ENCODE results near the gene CLDN9.

The CLDN9 gene

DNA sequence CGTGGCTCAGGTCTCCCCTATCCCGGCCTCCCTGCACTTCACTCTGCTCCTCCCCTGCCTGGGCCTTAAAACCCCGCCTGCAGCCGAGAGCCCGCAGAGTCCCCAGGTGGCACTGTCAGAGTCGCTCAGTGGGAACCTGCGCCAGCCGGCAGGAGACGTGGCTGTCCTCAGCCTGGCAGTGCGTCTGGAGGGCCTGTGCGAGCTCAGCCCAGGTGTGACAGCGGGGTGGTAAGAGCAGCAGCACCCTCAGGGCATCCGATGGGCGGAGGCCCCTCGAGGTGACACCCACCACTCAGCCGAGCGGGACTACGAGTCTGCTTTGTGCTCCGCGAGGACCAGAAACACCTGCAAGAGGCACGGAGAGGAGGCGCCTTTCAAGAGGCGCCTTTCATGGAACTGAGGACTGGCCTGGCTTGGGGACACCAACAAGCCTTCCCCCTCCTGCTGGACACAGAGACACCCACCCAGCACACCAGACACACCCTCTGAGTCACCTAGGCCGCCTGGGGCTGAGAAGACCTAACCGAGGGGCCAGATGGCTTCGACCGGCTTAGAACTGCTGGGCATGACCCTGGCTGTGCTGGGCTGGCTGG is at the start of gene CLDN9:
CLDN9 (plus strand) TSS at position 96 of the 593 bp plus-strand sequence; CDS start at position 536, 440 bp downstream.
- DNase-seq, result no peak

DNA sequence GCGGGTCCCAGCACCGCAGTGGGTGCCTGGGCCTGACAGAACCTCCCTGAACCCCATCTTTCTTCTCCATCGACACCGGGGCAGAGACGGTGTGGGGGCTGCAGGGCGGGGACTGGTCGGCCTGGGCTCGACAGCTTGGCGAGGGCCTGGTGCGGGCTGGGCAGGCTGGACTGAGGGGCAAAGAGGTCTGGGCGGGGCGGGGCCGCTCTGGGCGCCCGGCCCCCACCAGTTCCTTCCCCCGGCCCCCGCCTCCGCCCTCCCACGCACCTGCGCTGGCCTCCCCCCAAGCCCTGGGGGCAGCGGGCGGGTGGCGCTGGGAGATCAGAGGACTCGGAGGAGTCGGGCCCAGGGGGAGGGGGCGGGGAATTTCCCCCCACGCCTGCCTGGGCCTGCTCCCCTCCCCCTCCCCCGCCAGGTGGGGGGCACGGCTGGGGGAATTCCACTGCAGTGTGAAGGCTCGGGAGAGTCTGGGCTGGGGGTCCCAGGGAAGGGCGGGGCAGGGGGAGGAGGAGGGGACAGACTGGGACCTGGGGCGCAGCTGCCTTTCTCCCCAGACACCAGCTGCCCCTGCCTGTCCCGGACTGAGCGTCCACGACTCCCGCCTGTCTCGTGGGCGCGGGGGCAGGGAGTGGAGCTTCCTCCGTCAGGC is 49.5 kb upstream of the CLDN9 start:
- DNase-seq, result no peak

DNA sequence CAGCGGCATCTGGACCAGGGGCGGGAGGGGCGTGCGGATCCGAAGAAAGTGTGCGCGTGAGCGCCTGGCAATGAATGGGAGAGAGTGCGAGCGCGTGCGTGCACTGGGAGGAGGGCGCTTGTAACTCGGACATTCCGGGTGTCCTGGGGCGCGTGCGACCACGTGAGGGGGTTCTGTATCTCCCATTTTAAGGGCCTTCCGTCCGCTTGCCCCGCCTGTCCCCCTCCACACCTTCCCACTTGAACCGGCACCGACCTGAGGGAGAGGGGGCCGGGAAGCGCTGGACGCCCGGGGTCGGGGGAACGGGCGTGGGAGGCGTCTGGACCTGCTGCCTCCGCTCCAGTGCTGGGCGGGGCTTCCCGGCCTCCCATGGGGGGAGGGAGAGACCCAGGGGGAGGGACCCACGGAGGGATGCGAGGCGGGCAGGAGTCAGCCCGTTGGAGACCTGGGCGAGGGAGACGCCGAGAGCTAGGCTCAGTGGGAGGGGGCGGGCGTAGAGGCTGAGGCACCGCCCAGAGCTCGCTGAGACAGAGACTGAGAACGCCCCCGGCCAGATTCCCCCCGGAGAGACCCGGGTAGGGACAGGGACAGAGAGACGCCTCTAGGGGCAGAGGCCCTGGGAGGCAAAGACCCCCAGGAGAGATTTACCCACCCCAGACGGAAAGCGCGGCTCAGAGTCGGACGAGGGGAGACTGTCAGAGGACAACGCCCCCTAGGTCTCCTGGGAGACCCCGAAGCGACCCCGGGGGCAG is 48.8 kb upstream of the CLDN9 start, which contains the start of gene KREMEN2:
KREMEN2 (plus strand) TSS at position 553 of the 752 bp plus-strand sequence. CDS start 246 bp downstream, outside the sequence.
- no peak for DNase-seq

- peak; percentile 38 for DNase-seq
These were observed 48.0 kb upstream of the CLDN9 start for GRCh38 chr16:2964475-2965336.

DNA sequence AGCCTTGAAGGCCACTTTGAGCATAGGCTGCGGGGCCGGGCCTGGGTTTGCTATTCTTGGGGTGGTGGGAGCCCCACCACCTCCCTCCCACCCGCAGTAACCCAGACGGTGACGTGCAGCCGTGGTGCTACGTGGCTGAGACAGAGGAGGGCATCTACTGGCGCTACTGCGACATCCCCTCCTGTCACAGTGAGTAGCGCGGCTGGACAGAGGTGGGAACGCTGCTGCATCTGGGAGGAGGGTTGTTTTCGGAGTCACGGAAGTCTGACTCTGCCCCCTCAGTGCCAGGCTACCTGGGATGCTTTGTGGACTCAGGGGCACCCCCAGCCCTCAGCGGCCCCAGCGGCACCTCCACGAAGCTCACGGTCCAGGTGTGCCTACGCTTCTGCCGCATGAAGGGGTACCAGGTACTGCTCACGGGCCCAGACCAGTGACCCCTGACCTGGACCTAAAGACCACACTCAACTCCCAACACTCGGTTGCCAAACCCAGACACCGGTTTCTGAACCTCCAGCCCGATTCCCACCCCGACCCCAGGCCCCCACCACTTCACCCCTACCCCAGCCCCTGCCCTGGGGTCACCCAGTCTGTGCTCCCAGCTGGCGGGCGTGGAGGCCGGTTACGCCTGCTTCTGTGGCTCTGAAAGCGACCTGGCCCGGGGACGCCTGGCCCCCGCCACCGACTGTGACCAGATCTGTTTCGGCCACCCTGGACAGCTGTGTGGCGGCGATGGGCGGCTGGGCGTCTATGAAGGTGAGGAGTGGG is 46.5 kb upstream of the CLDN9 start:
- DNase-seq, result no peak

DNA sequence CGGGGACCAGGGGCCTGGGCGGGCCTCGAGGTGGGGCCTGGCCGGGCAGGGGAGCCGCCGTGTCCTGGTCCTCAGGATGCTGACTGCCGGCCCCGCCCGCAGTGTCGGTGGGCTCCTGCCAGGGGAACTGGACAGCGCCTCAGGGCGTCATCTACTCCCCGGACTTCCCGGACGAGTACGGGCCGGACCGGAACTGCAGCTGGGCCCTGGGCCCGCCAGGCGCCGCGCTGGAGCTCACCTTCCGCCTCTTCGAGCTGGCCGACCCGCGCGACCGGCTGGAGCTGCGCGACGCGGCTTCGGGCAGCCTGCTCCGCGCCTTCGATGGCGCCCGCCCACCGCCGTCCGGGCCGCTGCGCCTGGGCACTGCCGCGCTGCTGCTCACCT is 45.9 kb upstream of the CLDN9 start:
- no peak for DNase-seq

DNA sequence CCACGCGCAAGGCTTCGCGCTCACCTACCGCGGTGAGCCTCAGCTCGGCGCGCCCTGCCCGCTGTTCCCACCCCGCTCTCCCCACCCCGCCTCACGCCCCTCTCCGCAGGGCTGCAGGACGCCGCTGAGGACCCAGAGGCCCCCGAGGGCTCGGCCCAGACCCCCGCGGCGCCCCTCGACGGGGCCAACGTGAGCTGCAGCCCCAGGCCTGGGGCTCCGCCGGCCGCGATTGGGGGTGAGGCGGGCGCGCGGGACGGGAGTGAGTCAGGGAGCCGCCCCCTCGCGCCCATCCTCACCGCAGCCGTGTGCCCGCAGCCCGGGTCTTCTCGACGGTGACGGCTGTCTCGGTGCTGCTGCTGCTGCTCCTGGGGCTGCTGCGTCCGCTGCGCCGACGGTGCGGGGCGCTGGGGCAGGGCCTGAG is 45.5 kb upstream of the CLDN9 start:
- no peak for DNase-seq

- DNase-seq, result no peak
These were observed 45.0 kb upstream of the CLDN9 start for GRCh38 chr16:2967721-2968161.

- no peak for DNase-seq
These were observed 44.4 kb upstream of the CLDN9 start for GRCh38 chr16:2968368-2968737.

- DNase-seq, result peak; percentile 56
These were observed 43.8 kb upstream of the CLDN9 start, which contains the start of gene PAQR4 for GRCh38 chr16:2968738-2969544. PAQR4 (plus strand) TSS chr16:2969348; CDS start chr16:2969675, 327 bp downstream.

DNA sequence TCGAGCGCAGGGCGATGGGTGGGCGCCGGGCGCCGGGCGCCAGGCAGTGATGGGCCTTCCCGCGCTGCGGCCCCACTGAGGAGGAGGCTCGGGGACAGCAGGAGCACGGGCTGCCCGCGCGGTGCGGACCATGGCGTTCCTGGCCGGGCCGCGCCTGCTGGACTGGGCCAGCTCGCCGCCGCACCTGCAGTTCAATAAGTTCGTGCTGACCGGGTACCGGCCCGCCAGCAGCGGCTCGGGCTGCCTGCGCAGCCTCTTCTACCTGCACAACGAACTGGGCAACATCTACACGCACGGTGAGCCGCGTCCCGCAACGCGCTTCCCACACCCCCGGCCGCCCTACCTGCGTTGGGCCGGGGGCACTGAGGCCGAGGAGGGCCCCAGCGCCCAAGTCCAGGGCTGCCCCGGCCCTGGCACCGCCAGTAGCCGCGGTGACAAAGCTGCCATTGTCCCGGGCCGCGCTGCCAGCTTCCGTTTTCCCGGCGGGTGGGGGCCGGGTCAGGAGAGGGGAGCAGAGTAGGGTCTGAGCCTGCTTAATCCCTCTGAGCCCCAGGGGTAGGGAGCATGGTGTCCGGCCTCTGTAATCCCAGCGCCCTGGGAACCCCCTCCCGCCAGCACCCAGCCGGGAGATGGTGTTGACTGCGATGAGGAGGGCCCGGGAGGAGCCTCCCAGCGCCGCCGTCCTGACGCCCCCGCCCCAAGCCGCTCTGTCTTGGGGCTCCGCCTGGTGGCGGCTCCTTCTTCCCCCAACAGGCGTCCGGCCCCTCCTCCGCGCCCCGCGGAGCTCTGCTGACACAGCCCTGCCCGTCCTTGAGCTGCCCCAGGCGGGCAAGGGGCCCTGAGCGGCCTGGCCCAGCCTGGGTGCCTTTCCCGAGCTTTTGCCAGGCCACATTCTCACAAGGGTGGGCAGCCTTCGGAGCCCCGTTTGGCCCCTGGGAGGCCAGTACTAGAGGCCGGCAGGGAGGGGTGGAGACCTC is 42.9 kb upstream of the CLDN9 start:
- peak; percentile 27 for DNase-seq

DNA sequence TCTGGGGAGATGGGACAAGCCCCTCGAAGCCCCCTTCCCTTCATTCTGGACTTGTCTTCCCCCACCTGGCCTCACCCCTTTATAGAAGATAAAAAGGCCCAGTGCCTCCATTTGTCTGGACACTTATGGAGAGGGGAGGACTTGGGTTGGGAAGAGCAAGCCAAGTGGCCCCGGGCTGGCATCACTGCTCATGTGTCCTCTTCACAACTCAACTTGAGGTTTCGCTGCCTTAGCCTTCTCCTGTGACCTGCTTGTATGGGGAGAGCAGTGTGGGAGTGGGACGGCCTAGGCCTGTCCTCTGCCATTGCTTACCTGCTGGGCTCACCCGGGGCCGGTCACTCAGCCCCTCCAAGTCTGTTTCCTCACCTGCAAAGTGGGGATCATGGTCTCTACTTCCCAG is 42.2 kb upstream of the CLDN9 start:
- no peak for DNase-seq

GRCh38 chr16:2971134-2971984 is 41.4 kb upstream of the CLDN9 start:
- DNase-seq, result no peak

- DNase-seq, result no peak
These were observed 40.5 kb upstream of the CLDN9 start for GRCh38 chr16:2971985-2972784.

- DNase-seq, result no peak
These were observed 39.6 kb upstream of the CLDN9 start for GRCh38 chr16:2973093-2973492.

DNA sequence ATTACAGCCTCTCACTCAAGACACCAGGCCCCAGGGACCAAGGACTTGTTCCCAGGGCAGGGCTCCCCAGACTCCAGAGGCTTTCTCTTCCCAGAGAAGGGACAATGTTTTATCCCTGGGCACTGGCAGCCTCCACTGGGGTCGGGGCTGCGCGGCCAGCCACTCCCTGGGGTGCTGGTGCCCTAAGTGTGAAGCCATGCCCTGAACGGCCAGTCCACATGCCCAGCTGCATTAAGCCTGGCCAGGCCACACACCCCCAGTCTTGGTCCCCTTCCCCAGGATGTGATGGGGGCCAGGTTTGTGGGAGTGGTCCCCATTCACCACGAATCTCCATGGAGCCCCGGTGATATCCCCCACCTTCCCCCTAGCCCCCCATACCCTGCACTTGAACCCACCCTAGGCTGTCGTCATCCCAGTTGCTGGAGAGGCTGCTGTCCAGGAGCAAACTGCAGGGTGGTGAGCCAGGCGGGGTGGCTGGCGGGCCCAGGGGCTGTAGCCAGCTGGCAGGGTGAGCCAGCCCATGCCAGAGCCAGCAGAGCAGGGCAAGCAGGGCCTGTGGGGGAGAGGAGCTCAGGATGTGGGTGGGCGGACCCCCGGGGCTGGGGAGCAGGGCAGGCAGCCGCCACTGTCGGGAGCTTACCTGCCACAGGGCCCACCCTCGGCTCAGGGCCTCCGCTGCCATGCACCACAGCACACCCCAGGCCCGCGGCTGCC is 39.0 kb upstream of the CLDN9 start:
- DNase-seq, result no peak

GRCh38 chr16:2974319-2975056 is 38.2 kb upstream of the CLDN9 start:
- no peak for DNase-seq

Data from NCI-H748 treated with DMSO at 0.1 percent for 48 hours (cell line).